ENCODE results near the gene PDE9A.

Gene PDE9A

DNA sequence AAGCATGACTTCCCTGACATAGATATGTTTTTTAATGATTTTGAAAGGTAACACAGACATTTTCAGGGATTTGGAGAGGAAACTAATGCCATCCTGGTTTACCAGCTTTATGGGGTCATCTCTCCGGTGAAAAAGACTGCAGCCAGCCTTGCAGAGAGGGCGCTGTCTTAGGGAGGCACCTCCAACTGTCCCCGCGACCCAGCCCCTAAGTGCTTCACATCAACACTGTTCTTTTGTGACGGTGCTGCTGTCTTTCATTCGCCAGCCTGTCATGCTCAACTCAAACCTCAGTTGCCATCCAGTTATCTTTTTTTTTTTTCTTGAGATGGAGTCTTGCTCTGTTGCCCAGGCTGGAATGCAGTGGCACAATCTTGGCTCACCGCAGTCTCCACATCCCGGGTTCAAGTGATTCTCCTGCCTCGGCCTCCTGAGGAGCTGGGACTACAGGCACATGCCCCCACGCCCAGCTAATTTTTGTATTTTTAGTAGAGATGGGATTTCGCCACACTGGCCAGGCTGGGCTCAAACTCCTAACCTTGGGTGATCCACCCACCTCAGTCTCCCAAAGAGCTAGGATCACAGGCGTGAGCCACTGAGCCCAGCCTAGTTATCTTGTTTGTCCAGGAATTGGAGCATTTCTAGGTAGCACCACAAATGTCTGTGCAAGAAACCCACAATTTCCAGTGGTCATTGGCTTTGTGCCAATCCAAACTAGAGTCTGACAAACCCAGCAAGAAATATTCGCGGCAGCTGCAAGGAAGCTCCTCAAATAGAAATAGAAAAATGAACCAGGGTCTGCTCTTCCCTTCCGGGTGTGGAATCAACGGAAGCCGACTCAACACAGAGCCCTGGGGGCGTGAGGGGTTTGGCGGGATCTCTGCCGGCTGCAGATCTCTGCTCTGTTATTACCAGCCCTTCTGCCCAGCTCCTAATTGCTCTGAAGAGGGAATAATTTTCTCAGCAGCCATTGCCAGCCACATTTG lies 24.2 kb downstream of the PDE9A start:
- peak; percentile 36; the same call in 1 of the 2 replicates for TF ChIP-seq NFIC (IDR thresholded peaks at IDR 0.05)
- TF ChIP-seq CEBPB (IDR thresholded peaks at IDR 0.05) = no peak
- TF ChIP-seq TAF1 (IDR thresholded peaks at IDR 0.05; ENCODE audit: low read depth) = no peak
- TF ChIP-seq YY1 (IDR thresholded peaks at IDR 0.05; ENCODE audit: low read depth) = no peak
- TF ChIP-seq, protein P1, sequence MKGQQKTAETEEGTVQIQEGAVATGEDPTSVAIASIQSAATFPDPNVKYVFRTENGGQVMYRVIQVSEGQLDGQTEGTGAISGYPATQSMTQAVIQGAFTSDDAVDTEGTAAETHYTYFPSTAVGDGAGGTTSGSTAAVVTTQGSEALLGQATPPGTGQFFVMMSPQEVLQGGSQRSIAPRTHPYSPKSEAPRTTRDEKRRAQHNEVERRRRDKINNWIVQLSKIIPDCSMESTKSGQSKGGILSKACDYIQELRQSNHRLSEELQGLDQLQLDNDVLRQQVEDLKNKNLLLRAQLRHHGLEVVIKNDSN (IDR thresholded peaks at IDR 0.05) = no peak

DNA sequence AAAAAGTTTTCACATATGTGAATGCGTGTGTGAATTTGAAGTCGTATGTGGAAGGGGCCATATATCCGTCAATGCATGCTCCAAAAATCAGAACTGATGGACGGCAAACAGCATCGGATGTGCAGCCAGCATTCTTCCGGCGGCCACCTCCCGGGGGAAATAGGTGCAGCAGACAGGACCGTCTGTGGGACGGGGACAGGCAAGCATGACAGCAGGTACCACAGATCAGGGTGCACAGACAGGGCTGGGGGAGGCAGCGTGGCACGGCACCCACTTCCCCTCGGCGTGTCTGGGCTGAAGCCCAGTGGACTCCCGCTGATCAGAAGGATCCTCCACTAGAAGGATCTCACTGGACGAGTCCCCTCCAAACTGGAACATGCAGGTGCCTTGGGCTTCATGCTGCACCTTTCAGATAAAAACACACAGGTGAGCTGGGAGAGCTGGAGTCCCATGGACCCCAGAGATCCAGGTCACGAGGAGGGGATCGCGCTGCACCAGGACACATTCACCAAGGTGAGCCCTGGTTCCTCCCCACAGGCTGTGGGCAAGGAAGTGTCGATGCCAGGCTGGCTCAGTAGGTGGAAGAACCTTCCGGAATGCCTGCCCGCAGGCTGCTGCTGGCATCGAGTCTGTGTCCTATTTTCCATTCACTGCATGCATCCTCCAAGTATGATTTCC lies 25.3 kb downstream of the PDE9A start:
- TF ChIP-seq, protein P2, sequence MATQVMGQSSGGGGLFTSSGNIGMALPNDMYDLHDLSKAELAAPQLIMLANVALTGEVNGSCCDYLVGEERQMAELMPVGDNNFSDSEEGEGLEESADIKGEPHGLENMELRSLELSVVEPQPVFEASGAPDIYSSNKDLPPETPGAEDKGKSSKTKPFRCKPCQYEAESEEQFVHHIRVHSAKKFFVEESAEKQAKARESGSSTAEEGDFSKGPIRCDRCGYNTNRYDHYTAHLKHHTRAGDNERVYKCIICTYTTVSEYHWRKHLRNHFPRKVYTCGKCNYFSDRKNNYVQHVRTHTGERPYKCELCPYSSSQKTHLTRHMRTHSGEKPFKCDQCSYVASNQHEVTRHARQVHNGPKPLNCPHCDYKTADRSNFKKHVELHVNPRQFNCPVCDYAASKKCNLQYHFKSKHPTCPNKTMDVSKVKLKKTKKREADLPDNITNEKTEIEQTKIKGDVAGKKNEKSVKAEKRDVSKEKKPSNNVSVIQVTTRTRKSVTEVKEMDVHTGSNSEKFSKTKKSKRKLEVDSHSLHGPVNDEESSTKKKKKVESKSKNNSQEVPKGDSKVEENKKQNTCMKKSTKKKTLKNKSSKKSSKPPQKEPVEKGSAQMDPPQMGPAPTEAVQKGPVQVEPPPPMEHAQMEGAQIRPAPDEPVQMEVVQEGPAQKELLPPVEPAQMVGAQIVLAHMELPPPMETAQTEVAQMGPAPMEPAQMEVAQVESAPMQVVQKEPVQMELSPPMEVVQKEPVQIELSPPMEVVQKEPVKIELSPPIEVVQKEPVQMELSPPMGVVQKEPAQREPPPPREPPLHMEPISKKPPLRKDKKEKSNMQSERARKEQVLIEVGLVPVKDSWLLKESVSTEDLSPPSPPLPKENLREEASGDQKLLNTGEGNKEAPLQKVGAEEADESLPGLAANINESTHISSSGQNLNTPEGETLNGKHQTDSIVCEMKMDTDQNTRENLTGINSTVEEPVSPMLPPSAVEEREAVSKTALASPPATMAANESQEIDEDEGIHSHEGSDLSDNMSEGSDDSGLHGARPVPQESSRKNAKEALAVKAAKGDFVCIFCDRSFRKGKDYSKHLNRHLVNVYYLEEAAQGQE (IDR thresholded peaks at IDR 0.05; ENCODE audit: low read depth) = no peak
- TF ChIP-seq TCF12 (IDR thresholded peaks at IDR 0.05; ENCODE audit: low read depth) (no peak), CREB1 (IDR thresholded peaks at IDR 0.05; ENCODE audit: low read depth) (no peak), TAF1 (IDR thresholded peaks at IDR 0.05; ENCODE audit: low read depth) (no peak), FOXM1 (IDR thresholded peaks at IDR 0.05; ENCODE audit: borderline replicate concordance, low read depth) (no peak), CEBPB (IDR thresholded peaks at IDR 0.05) (no peak), NFIC (IDR thresholded peaks at IDR 0.05) (no peak), EGR1 (IDR thresholded peaks at IDR 0.05) (no peak), YY1 (IDR thresholded peaks at IDR 0.05; ENCODE audit: low read depth) (no peak), TEAD4 (IDR thresholded peaks at IDR 0.05) (no peak), ZBTB7A (IDR thresholded peaks at IDR 0.05; ENCODE audit: low read depth) (no peak), RAD21 (IDR thresholded peaks at IDR 0.05; ENCODE audit: low read depth) (no peak), EP300 (IDR thresholded peaks at IDR 0.05; ENCODE audit: borderline replicate concordance) (no peak)
- TF ChIP-seq, protein P3, sequence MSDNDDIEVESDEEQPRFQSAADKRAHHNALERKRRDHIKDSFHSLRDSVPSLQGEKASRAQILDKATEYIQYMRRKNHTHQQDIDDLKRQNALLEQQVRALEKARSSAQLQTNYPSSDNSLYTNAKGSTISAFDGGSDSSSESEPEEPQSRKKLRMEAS (IDR thresholded peaks at IDR 0.05) = no peak
- TF ChIP-seq, protein P1 (IDR thresholded peaks at IDR 0.05) = no peak

DNA sequence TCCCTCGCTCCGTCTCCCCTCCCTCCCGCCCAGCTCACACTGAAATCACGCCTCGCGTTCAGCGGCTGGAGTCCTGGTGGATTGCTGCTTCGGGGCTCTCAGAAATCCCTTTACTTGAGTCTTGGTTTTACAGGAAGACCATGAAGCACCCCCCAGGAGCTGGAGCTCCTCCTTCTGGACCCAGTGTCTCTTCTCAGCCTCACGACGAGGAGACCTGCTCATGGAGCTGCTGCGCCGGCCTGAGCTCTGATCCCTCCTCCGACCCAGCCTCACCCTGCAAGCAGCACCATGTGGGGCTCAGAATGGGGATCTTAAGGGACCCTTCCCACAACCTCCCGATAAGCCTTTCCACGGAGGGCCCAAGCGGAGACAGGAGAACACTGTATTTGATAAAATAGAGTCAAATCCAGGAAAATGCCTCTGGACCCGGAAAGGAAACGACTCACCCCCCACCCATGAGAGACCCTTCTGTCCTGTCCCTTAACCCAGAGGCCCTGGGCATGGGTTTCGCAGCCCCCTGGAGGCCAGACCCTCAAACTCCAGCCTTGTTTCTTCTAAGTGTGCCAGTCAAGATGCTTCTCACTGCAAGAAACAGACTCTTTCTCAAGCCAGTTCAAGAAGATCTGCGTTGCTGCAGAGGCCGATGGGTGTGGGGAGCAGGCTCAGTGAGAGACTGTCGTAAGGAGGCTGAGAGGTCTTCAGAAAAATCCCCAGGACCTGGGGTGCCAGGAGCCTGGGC lies 26.1 kb downstream of the PDE9A start:
- TF ChIP-seq CREB1 (IDR thresholded peaks at IDR 0.05; ENCODE audit: low read depth) = no peak
- TF ChIP-seq CEBPB (IDR thresholded peaks at IDR 0.05) = no peak
- TF ChIP-seq FOXM1 (IDR thresholded peaks at IDR 0.05; ENCODE audit: borderline replicate concordance, low read depth) = no peak
- TF ChIP-seq NFIC (IDR thresholded peaks at IDR 0.05) = no peak
- TF ChIP-seq, protein P3 (IDR thresholded peaks at IDR 0.05) = no peak
- no peak for TF ChIP-seq EP300 (IDR thresholded peaks at IDR 0.05; ENCODE audit: borderline replicate concordance)
- TF ChIP-seq ZBTB7A (IDR thresholded peaks at IDR 0.05; ENCODE audit: low read depth) = no peak
- TF ChIP-seq, protein P1 (IDR thresholded peaks at IDR 0.05) = no peak
- TF ChIP-seq TAF1 (IDR thresholded peaks at IDR 0.05; ENCODE audit: low read depth) = no peak
- TF ChIP-seq YY1 (IDR thresholded peaks at IDR 0.05; ENCODE audit: low read depth) = no peak
- no peak for TF ChIP-seq RAD21 (IDR thresholded peaks at IDR 0.05; ENCODE audit: low read depth)
- no peak for TF ChIP-seq EGR1 (IDR thresholded peaks at IDR 0.05)
- no peak for TF ChIP-seq TEAD4 (IDR thresholded peaks at IDR 0.05)

DNA sequence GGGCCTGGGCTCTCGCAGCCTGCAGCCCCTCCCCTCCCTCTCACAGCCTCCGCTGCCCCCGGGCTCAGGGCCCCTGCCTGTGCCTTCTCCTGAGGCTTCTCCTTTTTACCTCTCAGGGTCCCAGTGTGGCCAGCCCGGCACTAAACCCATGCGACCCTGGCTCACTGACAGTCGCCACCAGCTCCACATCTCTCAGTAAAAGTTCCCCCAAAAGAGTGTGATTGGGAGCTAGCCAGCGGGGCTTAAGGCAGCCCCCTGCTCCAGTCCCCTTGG lies 26.6 kb downstream of the PDE9A start:
- no peak for TF ChIP-seq YY1 (IDR thresholded peaks at IDR 0.05; ENCODE audit: low read depth)
- TF ChIP-seq FOXM1 (IDR thresholded peaks at IDR 0.05; ENCODE audit: borderline replicate concordance, low read depth) = no peak
- no peak for TF ChIP-seq RAD21 (IDR thresholded peaks at IDR 0.05; ENCODE audit: low read depth)
- TF ChIP-seq EGR1 (IDR thresholded peaks at IDR 0.05) = no peak
- TF ChIP-seq, protein P2 (IDR thresholded peaks at IDR 0.05; ENCODE audit: low read depth) = no peak
- TF ChIP-seq, protein P1 (IDR thresholded peaks at IDR 0.05) = no peak
- TF ChIP-seq CEBPB (IDR thresholded peaks at IDR 0.05) = no peak
- no peak for TF ChIP-seq ZBTB7A (IDR thresholded peaks at IDR 0.05; ENCODE audit: low read depth)
- no peak for TF ChIP-seq EP300 (IDR thresholded peaks at IDR 0.05; ENCODE audit: borderline replicate concordance)
- no peak for TF ChIP-seq TEAD4 (IDR thresholded peaks at IDR 0.05)
- no peak for TF ChIP-seq TAF1 (IDR thresholded peaks at IDR 0.05; ENCODE audit: low read depth)
- no peak for TF ChIP-seq TCF12 (IDR thresholded peaks at IDR 0.05; ENCODE audit: low read depth)
- TF ChIP-seq CREB1 (IDR thresholded peaks at IDR 0.05; ENCODE audit: low read depth) = no peak
- TF ChIP-seq, protein P3 (IDR thresholded peaks at IDR 0.05) = no peak
- no peak for TF ChIP-seq NFIC (IDR thresholded peaks at IDR 0.05)

Measured in Ishikawa (cell line).